OCI-LY7 (cell line): Measurements from ENCODE around the gene POC5. TPM values are rescaled to one million over a fixed set of nuclear protein-coding genes. Genes with fewer than 3 reads are reported as not detected.

Experiments
- BruUV-seq: library from RNA; stranded (reverse); fragments of 400-500 nt; replicated peaks from 2 replicates; lab custom pipeline; 2021; lab: Mats Ljungman, UMichigan
- CTCF ChIA-PET: fragments of 300-600 bp; sonication (Branson Sonifier 250); formaldehyde crosslinking; loops from one replicate; lab custom pipeline; 2022; ENCODE audit warnings: antibody characterized with exemption; ENCODE audit not compliant: unreplicated experiment; lab: Charles Lee
- POLR2A ChIA-PET: fragments of 300-600 bp; sonication (Branson Sonifier 250); formaldehyde crosslinking; loops from one replicate; lab custom pipeline; 2022; ENCODE audit warnings: antibody characterized with exemption; lab: Charles Lee
- DNase-seq: peaks from one replicate; pipeline ENCODE4 v3.0.0-alpha.2; 2015; ENCODE audit warnings: low spot score
- H2AFZ ChIP-seq: fragments of 200-600 bp; sonication (generic), shearing (Covaris generic); 2 replicates; pipeline ENCODE4 v1.6.1; 2014; ENCODE audit warnings: mild to moderate bottlenecking, antibody characterized with exemption, low read length, moderate library complexity
- H3K27ac ChIP-seq: fragments of 200-600 bp; sonication (generic); 2 replicates; pipeline ENCODE4 v1.5.1; 2014; ENCODE audit warnings: mixed run types, low read depth, mild to moderate bottlenecking, moderate library complexity, low read length, inconsistent platforms; ENCODE audit not compliant: poor library complexity, severe bottlenecking
- H3K36me3 ChIP-seq: fragments of 200-600 bp; sonication (generic); 2 replicates; pipeline ENCODE4 v1.6.1; 2014; ENCODE audit warnings: mild to moderate bottlenecking, antibody characterized with exemption, low read length, moderate library complexity, mixed read lengths; ENCODE audit not compliant: insufficient read depth
- H3K4me1 ChIP-seq: fragments of 200-600 bp; sonication (generic); 2 replicates; pipeline ENCODE4 v1.5.1; 2014; ENCODE audit warnings: mild to moderate bottlenecking, low read length; ENCODE audit not compliant: insufficient read depth, poor library complexity, severe bottlenecking
- H3K4me2 ChIP-seq: fragments of 200-600 bp; sonication (generic); 2 replicates; pipeline ENCODE4 v1.6.1; 2014; ENCODE audit warnings: mild to moderate bottlenecking, low read length
- H3K4me3 ChIP-seq: fragments of 200-600 bp; sonication (generic); 2 replicates; pipeline ENCODE4 v1.5.1; 2014; ENCODE audit warnings: mild to moderate bottlenecking, low read depth, low read length; ENCODE audit not compliant: poor library complexity, severe bottlenecking
- H3K79me2 ChIP-seq: fragments of 200-600 bp; sonication (generic); 2 replicates; pipeline ENCODE4 v1.6.1; 2016; ENCODE audit warnings: low read depth, mild to moderate bottlenecking, low read length, moderate library complexity, mixed read lengths; ENCODE audit not compliant: insufficient read depth
- H3K9me2 ChIP-seq: fragments of 200-600 bp; sonication (generic); 2 replicates; pipeline ENCODE4 v1.6.1; 2016; ENCODE audit warnings: mild to moderate bottlenecking, low read length, mixed read lengths; ENCODE audit not compliant: insufficient read depth
- H3K9me3 ChIP-seq: fragments of 200-600 bp; sonication (generic); 2 replicates; pipeline ENCODE4 v1.6.1; 2014; ENCODE audit warnings: mild to moderate bottlenecking, mixed run types, low read length, mixed read lengths
- H4K20me1 ChIP-seq: fragments of 200-600 bp; sonication (generic); 2 replicates; pipeline ENCODE4 v1.6.1; 2014; ENCODE audit warnings: mild to moderate bottlenecking, antibody characterized with exemption, low read length, moderate library complexity, mixed read lengths; ENCODE audit not compliant: insufficient read depth
- EZH2phosphoT487 ChIP-seq: fragments of 200-600 bp; sonication (generic); IDR thresholded peaks from 2 replicates; pipeline ENCODE4 v1.6.1; 2018; ENCODE audit warnings: low read depth, borderline replicate concordance, mild to moderate bottlenecking, mixed run types, antibody characterized with exemption, low read length, moderate library complexity, mixed read lengths
- intact Hi-C: fragments of 100-400 bp; cut with micrococcal nuclease; formaldehyde crosslinking; loops from one replicate; pipeline ENCODE4 v1.10.0; 2022; ENCODE audit not compliant: unreplicated experiment
- total RNA-seq, 2 experiments: library from RNA; depleted of rRNA in 1 of 2; stranded (reverse); fragments of >200 nt in 1 of 2; shearing (Covaris generic) in 1 of 2; gene quantifications; 2 replicates each; pipeline ENCODE4 v1.2.3, GENCODE V29; 2014 to 2022
- TF ChIP-seq, protein P1 (sequence below): fragments of 200-600 bp; sonication (generic); conservative IDR thresholded peaks from 2 replicates; pipeline ENCODE4 v1.5.1; 2014; ENCODE audit warnings: mild to moderate bottlenecking, antibody characterized with exemption, low read length, moderate library complexity, mixed read lengths

Gene POC5
- total RNA-seq, 2 experiments from 2014 or later, result 20.5 to 29.4 TPM

DNA sequence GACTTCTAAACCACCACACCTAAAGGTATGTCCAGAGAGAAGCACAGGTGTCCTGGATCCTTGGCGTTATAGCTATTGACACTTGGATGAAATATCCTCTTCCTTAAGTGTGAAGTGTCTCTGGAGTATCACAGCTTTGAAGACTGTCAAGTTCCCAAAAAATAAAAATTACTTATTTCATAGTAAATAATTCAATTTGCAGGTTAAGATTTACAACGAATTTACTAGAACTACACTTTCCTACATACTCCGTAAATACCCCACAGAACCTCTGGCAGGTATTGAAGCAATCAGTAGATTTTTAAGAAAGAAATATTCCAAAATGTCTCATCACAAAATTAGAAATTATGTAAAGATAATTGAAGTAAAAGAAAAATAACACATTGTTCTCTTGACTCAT is 27.1 kb upstream of the POC5 start:
- DNase-seq, result no peak
- Histone ChIP-seq H2AFZ (no peak overlapping the region), H3K9me2 (no peaks in the 10 kb centered on the region), H3K36me3 (no peaks in the 10 kb centered on the region), H3K4me3 (no peak overlapping the region), H3K9me3 (no peaks in the 10 kb centered on the region), H3K4me1 (no peaks in the 10 kb centered on the region), H3K27ac (no peak overlapping the region), H3K79me2 (no peaks in the 10 kb centered on the region), H4K20me1 (no peaks in the 10 kb centered on the region), H3K4me2 (no peak overlapping the region)
- no peak for TF ChIP-seq EZH2phosphoT487
- TF ChIP-seq, protein P1, sequence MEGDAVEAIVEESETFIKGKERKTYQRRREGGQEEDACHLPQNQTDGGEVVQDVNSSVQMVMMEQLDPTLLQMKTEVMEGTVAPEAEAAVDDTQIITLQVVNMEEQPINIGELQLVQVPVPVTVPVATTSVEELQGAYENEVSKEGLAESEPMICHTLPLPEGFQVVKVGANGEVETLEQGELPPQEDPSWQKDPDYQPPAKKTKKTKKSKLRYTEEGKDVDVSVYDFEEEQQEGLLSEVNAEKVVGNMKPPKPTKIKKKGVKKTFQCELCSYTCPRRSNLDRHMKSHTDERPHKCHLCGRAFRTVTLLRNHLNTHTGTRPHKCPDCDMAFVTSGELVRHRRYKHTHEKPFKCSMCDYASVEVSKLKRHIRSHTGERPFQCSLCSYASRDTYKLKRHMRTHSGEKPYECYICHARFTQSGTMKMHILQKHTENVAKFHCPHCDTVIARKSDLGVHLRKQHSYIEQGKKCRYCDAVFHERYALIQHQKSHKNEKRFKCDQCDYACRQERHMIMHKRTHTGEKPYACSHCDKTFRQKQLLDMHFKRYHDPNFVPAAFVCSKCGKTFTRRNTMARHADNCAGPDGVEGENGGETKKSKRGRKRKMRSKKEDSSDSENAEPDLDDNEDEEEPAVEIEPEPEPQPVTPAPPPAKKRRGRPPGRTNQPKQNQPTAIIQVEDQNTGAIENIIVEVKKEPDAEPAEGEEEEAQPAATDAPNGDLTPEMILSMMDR, result no peak
- ChIA-PET POLR2A (no interaction called here), CTCF (no interaction called here)
- intact Hi-C loops, result no loop called here
- no TSS peak for BruUV-seq

DNA sequence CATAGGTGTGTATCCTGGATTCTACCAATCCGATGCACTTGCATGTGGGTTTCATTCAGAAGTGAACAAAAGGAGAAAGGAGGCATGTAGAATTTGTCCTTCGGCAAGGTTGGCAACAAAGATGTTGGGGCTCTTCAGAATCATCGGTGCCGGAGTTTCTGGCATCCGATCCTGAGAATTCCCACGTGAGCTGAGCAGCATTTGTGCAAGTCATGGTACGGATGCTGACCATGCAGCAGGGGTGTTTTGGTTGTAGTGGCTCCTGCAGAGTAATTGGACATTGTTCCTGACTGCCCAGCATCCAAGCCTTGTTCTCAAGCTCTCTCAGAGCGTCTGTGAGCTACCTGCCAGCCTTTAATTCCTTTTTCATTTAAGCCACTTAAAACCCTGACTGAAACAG is 19.0 kb upstream of the POC5 start:
- ChIA-PET CTCF (no interaction called here), POLR2A (interaction anchor here (0.6 to 2.3 kb wide), 3 partner anchors 10 to 524 kb away, joined by 3 to 7 read pairs (median 5); no protein-coding TSS in a partner anchor)
- BruUV-seq, result no TSS peak
- intact Hi-C loops, result no loop called here
- Histone ChIP-seq H3K36me3 (no peaks in the 10 kb centered on the region), H3K4me3 (no peak overlapping the region), H3K79me2 (no peaks in the 10 kb centered on the region), H3K9me2 (no peaks in the 10 kb centered on the region), H3K4me2 (no peak overlapping the region), H3K27ac (no peak overlapping the region), H3K9me3 (no peaks in the 10 kb centered on the region), H3K4me1 (no peaks in the 10 kb centered on the region), H2AFZ (no peak overlapping the region), H4K20me1 (no peaks in the 10 kb centered on the region)
- TF ChIP-seq, protein P1, result no peak
- no peak for TF ChIP-seq EZH2phosphoT487
- DNase-seq, result no peak

DNA sequence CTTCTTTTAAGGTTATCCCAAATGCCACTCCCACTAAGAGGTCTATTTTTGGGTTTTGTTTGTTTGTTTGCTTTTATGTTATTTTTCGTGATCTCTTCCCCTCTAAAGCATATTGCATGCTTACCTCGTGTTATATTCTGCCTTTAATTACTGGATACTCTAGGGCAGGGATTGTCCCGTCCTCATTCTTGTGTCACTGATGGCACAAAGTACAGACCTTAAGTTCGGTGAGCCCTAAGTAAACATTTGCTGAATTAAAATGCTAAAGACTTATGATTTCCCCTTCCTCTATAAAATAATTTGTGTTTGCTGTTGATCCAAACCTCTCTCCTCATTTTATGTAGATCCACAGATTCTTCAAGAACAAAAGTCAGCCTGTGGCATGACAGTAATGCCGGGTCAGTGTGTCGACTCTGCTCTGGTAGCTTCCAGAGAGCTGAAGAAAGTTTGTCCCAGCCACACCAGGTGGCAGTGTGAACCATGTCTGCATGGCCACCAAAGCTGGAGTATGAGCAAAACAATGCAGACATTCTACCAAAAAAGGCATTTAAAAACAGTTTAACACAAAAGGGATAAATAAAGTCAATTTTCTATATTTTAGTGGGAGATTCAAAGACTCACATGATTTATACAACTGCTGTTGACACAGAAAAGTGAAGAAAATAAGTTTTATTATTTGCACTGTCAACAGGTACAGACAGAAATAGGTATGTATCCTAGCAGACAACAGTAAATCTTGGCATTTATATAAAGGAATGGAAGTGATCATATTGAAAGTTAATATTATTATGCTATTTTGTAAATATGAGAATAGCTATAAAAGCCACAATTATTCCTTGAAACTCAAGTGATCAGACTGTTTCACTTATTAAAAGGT is 17.9 kb upstream of the POC5 start:
- Histone ChIP-seq H3K36me3 (no peaks in the 10 kb centered on the region), H4K20me1 (no peaks in the 10 kb centered on the region), H3K9me2 (no peaks in the 10 kb centered on the region), H3K9me3 (no peaks in the 10 kb centered on the region), H2AFZ (no peak overlapping the region), H3K4me2 (no peak overlapping the region), H3K27ac (no peak overlapping the region), H3K79me2 (no peaks in the 10 kb centered on the region), H3K4me1 (no peaks in the 10 kb centered on the region), H3K4me3 (no peak overlapping the region)
- peak; percentile 10 for DNase-seq
- CTCF ChIA-PET, result no interaction called here
- no TSS peak for BruUV-seq
- intact Hi-C loops, result no loop called here
- POLR2A ChIA-PET, result interaction anchor here (2.3 kb wide), 1 partner anchor 11 kb away, joined by 5 read pairs; no protein-coding TSS in a partner anchor
- TF ChIP-seq, protein P1, result peak; percentile 71
- no peak for TF ChIP-seq EZH2phosphoT487
